Measurements from ENCODE around the gene DNAJB6.
"Not testable (repeated sequence)": the region's sequence is repeated elsewhere in the genome, so short reads cannot be mapped to it uniquely, and the experiment has no call there.

Gene DNAJB6

GRCh38 chr7:157446322-157446721 lies 109.5 kb downstream of the DNAJB6 start:
- in situ Hi-C loops (cut with MboI; ENCODE audit: low pct_unique_long_range_greater_than_20kb, low sequenced_read_pairs, unreplicated experiment) = no loop called here
- DNase-seq (ENCODE audit: low spot score) = no peak
- TF ChIP-seq, protein P1, sequence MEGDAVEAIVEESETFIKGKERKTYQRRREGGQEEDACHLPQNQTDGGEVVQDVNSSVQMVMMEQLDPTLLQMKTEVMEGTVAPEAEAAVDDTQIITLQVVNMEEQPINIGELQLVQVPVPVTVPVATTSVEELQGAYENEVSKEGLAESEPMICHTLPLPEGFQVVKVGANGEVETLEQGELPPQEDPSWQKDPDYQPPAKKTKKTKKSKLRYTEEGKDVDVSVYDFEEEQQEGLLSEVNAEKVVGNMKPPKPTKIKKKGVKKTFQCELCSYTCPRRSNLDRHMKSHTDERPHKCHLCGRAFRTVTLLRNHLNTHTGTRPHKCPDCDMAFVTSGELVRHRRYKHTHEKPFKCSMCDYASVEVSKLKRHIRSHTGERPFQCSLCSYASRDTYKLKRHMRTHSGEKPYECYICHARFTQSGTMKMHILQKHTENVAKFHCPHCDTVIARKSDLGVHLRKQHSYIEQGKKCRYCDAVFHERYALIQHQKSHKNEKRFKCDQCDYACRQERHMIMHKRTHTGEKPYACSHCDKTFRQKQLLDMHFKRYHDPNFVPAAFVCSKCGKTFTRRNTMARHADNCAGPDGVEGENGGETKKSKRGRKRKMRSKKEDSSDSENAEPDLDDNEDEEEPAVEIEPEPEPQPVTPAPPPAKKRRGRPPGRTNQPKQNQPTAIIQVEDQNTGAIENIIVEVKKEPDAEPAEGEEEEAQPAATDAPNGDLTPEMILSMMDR (IDR thresholded peaks at IDR 0.05; ENCODE audit: extremely low read depth, insufficient read depth, missing control alignments) = no peak

- DNase-seq (ENCODE audit: low spot score); in situ Hi-C loops (cut with MboI; ENCODE audit: low pct_unique_long_range_greater_than_20kb, low sequenced_read_pairs, unreplicated experiment): not testable (repeated sequence)
These were observed 117.2 kb downstream of the DNAJB6 start for GRCh38 chr7:157454003-157454402.

- DNase-seq (ENCODE audit: low spot score) = no peak
- TF ChIP-seq, protein P1 (IDR thresholded peaks at IDR 0.05; ENCODE audit: extremely low read depth, insufficient read depth, missing control alignments) = no peak
- in situ Hi-C loops (cut with MboI; ENCODE audit: low pct_unique_long_range_greater_than_20kb, low sequenced_read_pairs, unreplicated experiment) = no loop called here
These were observed 120.8 kb downstream of the DNAJB6 start for GRCh38 chr7:157457355-157458253.

DNA sequence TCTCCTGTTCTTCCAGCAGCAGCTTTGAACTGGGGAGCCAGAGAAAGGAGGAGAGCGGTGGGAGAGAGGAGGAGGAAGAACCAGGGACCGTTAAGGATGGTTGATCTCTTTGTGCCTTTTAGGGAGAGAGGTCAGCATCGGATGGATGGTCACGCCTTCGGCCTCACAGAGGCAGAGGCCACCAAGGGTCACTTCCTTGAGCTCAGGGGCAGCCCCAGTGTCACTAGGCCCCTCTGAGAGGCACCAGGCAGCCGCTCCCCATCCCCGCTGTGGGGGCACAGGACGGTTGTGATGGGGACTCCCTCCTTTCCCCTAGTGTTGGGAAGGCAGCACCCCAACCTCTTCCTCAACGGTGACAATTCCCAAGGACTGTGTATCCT lies 121.4 kb downstream of the DNAJB6 start:
- in situ Hi-C loops (cut with MboI; ENCODE audit: low pct_unique_long_range_greater_than_20kb, low sequenced_read_pairs, unreplicated experiment) = no loop called here
- no peak for DNase-seq (ENCODE audit: low spot score)
- TF ChIP-seq, protein P1 (IDR thresholded peaks at IDR 0.05; ENCODE audit: extremely low read depth, insufficient read depth, missing control alignments) = no peak

GRCh38 chr7:157459966-157460365 lies 123.2 kb downstream of the DNAJB6 start:
- DNase-seq (ENCODE audit: low spot score) = no peak
- TF ChIP-seq, protein P1 (IDR thresholded peaks at IDR 0.05; ENCODE audit: extremely low read depth, insufficient read depth, missing control alignments) = no peak
- in situ Hi-C loops (cut with MboI; ENCODE audit: low pct_unique_long_range_greater_than_20kb, low sequenced_read_pairs, unreplicated experiment) = no loop called here

GRCh38 chr7:157460721-157461120 lies 123.9 kb downstream of the DNAJB6 start:
- DNase-seq (ENCODE audit: low spot score) = no peak
- TF ChIP-seq, protein P1 (IDR thresholded peaks at IDR 0.05; ENCODE audit: extremely low read depth, insufficient read depth, missing control alignments) = no peak
- in situ Hi-C loops (cut with MboI; ENCODE audit: low pct_unique_long_range_greater_than_20kb, low sequenced_read_pairs, unreplicated experiment) = no loop called here

GRCh38 chr7:157461573-157462418 lies 125.0 kb downstream of the DNAJB6 start:
- in situ Hi-C loops (cut with MboI; ENCODE audit: low pct_unique_long_range_greater_than_20kb, low sequenced_read_pairs, unreplicated experiment) = no loop called here
- TF ChIP-seq, protein P1 (IDR thresholded peaks at IDR 0.05; ENCODE audit: extremely low read depth, insufficient read depth, missing control alignments) = no peak
- no peak for DNase-seq (ENCODE audit: low spot score)
